CD14-positive monocyte (primary cell): Measurements from ENCODE around the gene ACSF2. TPM values are rescaled to one million over a fixed set of nuclear protein-coding genes. Genes with fewer than 3 reads are reported as not detected.
A peak's percentile ranks its signal among the peaks of the same experiment; 100 is the strongest.

ENCODE experiments used
- DNase-seq, 3 donors: peaks; one replicate each; pipeline ENCODE4 v3.0.0-alpha.2; 2011 to 2022
- H2AFZ ChIP-seq: 2 replicates; pipeline ENCODE4 v1.6.0; 2012; ENCODE audit warnings: mild to moderate bottlenecking, low read depth, low read length, inconsistent platforms; ENCODE audit not compliant: insufficient read depth, poor library complexity, severe bottlenecking
- H3K27ac ChIP-seq, 2 donors: 1 replicate in 1 of 2; 2 replicates in 1 of 2; pipeline ENCODE4 v1.5.1; 2012 to 2013; ENCODE audit warnings: low read length in 2 of 2, control low read depth in 1 of 2, inconsistent platforms in 1 of 2, low read depth in 1 of 2, mild to moderate bottlenecking in 1 of 2
- H3K27me3 ChIP-seq, 2 donors: one replicate each; pipeline versions ENCODE4 v1.6.0 to v1.6.1; 2011 to 2013; ENCODE audit warnings: low read length in 2 of 2; ENCODE audit not compliant: control insufficient read depth in 2 of 2, insufficient read depth in 2 of 2
- H3K36me3 ChIP-seq, 2 donors: replicated peaks in 1 of 2; 1 replicate in 1 of 2; 2 replicates in 1 of 2; pipeline versions ENCODE4 v1.5.1 to v1.6.1; 2012 to 2013; ENCODE audit warnings: low read length in 2 of 2, control low read depth in 1 of 2, inconsistent platforms in 1 of 2, mild to moderate bottlenecking in 1 of 2; ENCODE audit not compliant: insufficient read depth in 2 of 2, control insufficient read depth in 1 of 2
- H3K4me1 ChIP-seq, 2 donors: 1 replicate in 1 of 2; 2 replicates in 1 of 2; pipeline versions ENCODE4 v1.5.1 to v1.6.1; 2012 to 2013; ENCODE audit warnings: low read length in 2 of 2, control low read depth in 1 of 2, inconsistent platforms in 1 of 2, mild to moderate bottlenecking in 1 of 2, moderate library complexity in 1 of 2; ENCODE audit not compliant: insufficient read depth in 2 of 2, control insufficient read depth in 1 of 2
- H3K4me2 ChIP-seq: replicated peaks from 2 replicates; pipeline ENCODE3; 2012; ENCODE audit warnings: low read length, moderate library complexity, mild to moderate bottlenecking; ENCODE audit not compliant: poor library complexity, severe bottlenecking; ENCODE audit errors: extremely low read depth
- H3K4me3 ChIP-seq, 3 experiments: fragments of 200-600 bp in 1 of 3; sonication (generic) in 1 of 3; replicated peaks in 1 of 3; 1 replicate in 2 of 3; 2 replicates in 1 of 3; pipeline ENCODE4 v1.5.1; 2011 to 2013; ENCODE audit warnings: low read length in 3 of 3, mild to moderate bottlenecking in 3 of 3, control low read depth in 2 of 3, low read depth in 2 of 3, inconsistent platforms in 1 of 3, moderate library complexity in 1 of 3
- H3K79me2 ChIP-seq: 2 replicates; pipeline ENCODE4 v1.6.0; 2012; ENCODE audit warnings: mild to moderate bottlenecking, control low read depth, inconsistent platforms, low read length, moderate library complexity; ENCODE audit not compliant: insufficient read depth
- H3K9ac ChIP-seq: 2 replicates; pipeline ENCODE4 v1.6.0; 2017; ENCODE audit warnings: low read length, mild to moderate bottlenecking; ENCODE audit not compliant: insufficient read depth, poor library complexity, severe bottlenecking
- H3K9me3 ChIP-seq, 2 donors: replicated peaks in 1 of 2; 1 replicate in 1 of 2; 2 replicates in 1 of 2; pipeline versions ENCODE4 v1.5.1 to v1.6.1; 2012 to 2013; ENCODE audit warnings: low read length in 2 of 2, control low read depth in 1 of 2; ENCODE audit not compliant: control insufficient read depth in 1 of 2, insufficient read depth in 1 of 2
- H4K20me1 ChIP-seq: 2 replicates; pipeline ENCODE4 v1.6.0; 2012; ENCODE audit warnings: mild to moderate bottlenecking, low read length, control low read depth, moderate library complexity; ENCODE audit not compliant: insufficient read depth
- H3K27ac Mint-ChIP-seq, 7 donors: one replicate each; pipeline ENCODE4 v1.8.0; 2020; ENCODE audit warnings: mild to moderate bottlenecking in 7 of 7, mixed read lengths in 7 of 7, moderate library complexity in 6 of 7, inconsistent platforms in 2 of 7
- H3K27me3 Mint-ChIP-seq, 3 donors: one replicate each; pipeline ENCODE4 v1.8.0; 2021 to 2022; ENCODE audit warnings: low read depth in 3 of 3, mild to moderate bottlenecking in 3 of 3, mixed read lengths in 3 of 3, moderate library complexity in 3 of 3, inconsistent platforms in 1 of 3
- H3K36me3 Mint-ChIP-seq, 2 donors: one replicate each; pipeline ENCODE4 v1.8.0; 2020; ENCODE audit warnings: mixed read lengths in 2 of 2, inconsistent platforms in 1 of 2, mild to moderate bottlenecking in 1 of 2
- H3K4me1 Mint-ChIP-seq: one replicate; pipeline ENCODE4 v1.8.0; 2020; ENCODE audit warnings: mild to moderate bottlenecking, mixed read lengths
- H3K4me3 Mint-ChIP-seq, 2 donors: one replicate each; pipeline ENCODE4 v1.8.0; 2020; ENCODE audit warnings: mild to moderate bottlenecking in 2 of 2, mixed read lengths in 2 of 2, moderate library complexity in 1 of 2
- H3K9me3 Mint-ChIP-seq, 7 donors: one replicate each; pipeline ENCODE4 v1.8.0; 2020 to 2022; ENCODE audit warnings: mixed read lengths in 7 of 7, mild to moderate bottlenecking in 6 of 7, moderate library complexity in 6 of 7, inconsistent platforms in 2 of 7
- CTCF ChIP-seq: fragments of 200-600 bp; IDR thresholded peaks from one replicate; pipeline ENCODE4 v1.8.0; 2022; ENCODE audit warnings: antibody characterized with exemption, mild to moderate bottlenecking
- WGBS: methylation state at CpG from one replicate; pipeline ENCODE4 v1.1.5; 2013; ENCODE audit warnings: missing lambda C conversion rate; ENCODE audit not compliant: insufficient coverage; 5-methylcytosine and 5-hydroxymethylcytosine counted together
- intact Hi-C, 2 donors: fragments of 100-400 bp; cut with micrococcal nuclease; formaldehyde crosslinking; loops; one replicate each; pipeline versions ENCODE4 v1.15.0 to v1.15.1; 2023
- polyA plus RNA-seq, 3 donors: library from polyadenylated mRNA; depleted of rRNA in 1 of 3; unstranded in 2 of 3; stranded (reverse) in 1 of 3; fragments of 300-500 nt in 2 of 3; fragments of >200 nt in 1 of 3; fragmentation: Illumina TruSeq in 2 of 3; gene quantifications; 1 replicate in 2 of 3; 2 replicates in 1 of 3; pipeline ENCODE4 v1.2.3, GENCODE V29; 2012 to 2021

Gene ACSF2
- polyA plus RNA-seq, 3 donors: 2.8 to 24.4 (median 5.5) TPM

GRCh38 chr17:50468304-50469207, 42.5 kb downstream of the ACSF2 start, which contains the start of gene CHAD:
Gene CHAD, minus strand, starts transcription at chr17:50468880. Its CDS starts 67 bp downstream, at chr17:50468813.
- Histone ChIP-seq H3K27ac (no peak within 1 kb of the TSS), H3K9ac (peak within 1 kb of the TSS; percentile 21), H3K36me3 (no peaks in the 10 kb centered on the region), H3K4me1 (peaks cover 5 to 10% of the 10 kb centered on the region in 2 donors), H3K79me2 (no peaks in the 10 kb centered on the region), H4K20me1 (no peaks in the 10 kb centered on the region), H3K4me3 (peak within 1 kb of the TSS in 1 of 3 experiments; percentile 17), H3K27me3 (peaks cover 12 to 41% of the 10 kb centered on the region in 2 donors), H2AFZ (no peak within 1 kb of the TSS), H3K9me3 (no peaks in the 10 kb centered on the region), H3K4me2 (peak within 1 kb of the TSS; percentile 15)
- Mint-ChIP-seq H3K4me1 (peaks cover 10% of the 10 kb centered on the region), H3K4me3 (peak within 1 kb of the TSS in 1 of 2 donors; percentile 85), H3K27me3 (peaks cover 38 to 46% (median 43%) of the 10 kb centered on the region in 3 donors), H3K9me3 (peaks cover 0 to 7% (median 2%) of the 10 kb centered on the region in 7 donors), H3K36me3 (peaks cover 0 to 11% of the 10 kb centered on the region in 2 donors), H3K27ac (peak within 1 kb of the TSS in 1 of 7 donors; percentile 14)
- no peak for TF ChIP-seq CTCF
- WGBS: 37% methylated on average over 57 of the region's 71 CpGs
- intact Hi-C loops: no loop called here
- DNase-seq: no peak

- peaks cover 5 to 10% of the 10 kb centered on the region in 2 donors for H3K4me1 ChIP-seq
- no peak overlapping the region for H2AFZ ChIP-seq
- peak overlapping the region; percentile 15 for H3K4me2 ChIP-seq
- no peaks in the 10 kb centered on the region for H3K36me3 ChIP-seq
- intact Hi-C loops: no loop called here
- H3K27ac ChIP-seq: no peak overlapping the region
- DNase-seq: no peak
- H3K4me3 ChIP-seq: peak overlapping the region in 1 of 3 experiments; percentile 17
- H4K20me1 ChIP-seq: no peaks in the 10 kb centered on the region
- peaks cover 0 to 7% (median 3%) of the 10 kb centered on the region in 7 donors for H3K9me3 Mint-ChIP-seq
- peak overlapping the region in 1 of 2 donors; percentile 73 for H3K4me3 Mint-ChIP-seq
- 2% methylated on average over 27 of the region's 37 CpGs for WGBS
- peaks cover 10% of the 10 kb centered on the region for H3K4me1 Mint-ChIP-seq
- no peak overlapping the region for H3K27ac Mint-ChIP-seq
- H3K79me2 ChIP-seq: no peaks in the 10 kb centered on the region
- H3K9ac ChIP-seq: peak overlapping the region; percentile 21
- H3K27me3 ChIP-seq: peaks cover 12 to 41% of the 10 kb centered on the region in 2 donors
- peaks cover 38 to 46% (median 43%) of the 10 kb centered on the region in 3 donors for H3K27me3 Mint-ChIP-seq
- peaks cover 0 to 15% of the 10 kb centered on the region in 2 donors for H3K36me3 Mint-ChIP-seq
- no peaks in the 10 kb centered on the region for H3K9me3 ChIP-seq
- no peak for TF ChIP-seq CTCF
These were observed 43.2 kb downstream of the ACSF2 start for GRCh38 chr17:50469208-50469605.
